ENCODE data around the gene CTSV.
A peak's percentile ranks its signal among the peaks of the same experiment; 100 is the strongest.
"Not testable (repeated sequence)": the region's sequence is repeated elsewhere in the genome, so short reads cannot be mapped to it uniquely, and the experiment has no call there.

The CTSV gene

DNA sequence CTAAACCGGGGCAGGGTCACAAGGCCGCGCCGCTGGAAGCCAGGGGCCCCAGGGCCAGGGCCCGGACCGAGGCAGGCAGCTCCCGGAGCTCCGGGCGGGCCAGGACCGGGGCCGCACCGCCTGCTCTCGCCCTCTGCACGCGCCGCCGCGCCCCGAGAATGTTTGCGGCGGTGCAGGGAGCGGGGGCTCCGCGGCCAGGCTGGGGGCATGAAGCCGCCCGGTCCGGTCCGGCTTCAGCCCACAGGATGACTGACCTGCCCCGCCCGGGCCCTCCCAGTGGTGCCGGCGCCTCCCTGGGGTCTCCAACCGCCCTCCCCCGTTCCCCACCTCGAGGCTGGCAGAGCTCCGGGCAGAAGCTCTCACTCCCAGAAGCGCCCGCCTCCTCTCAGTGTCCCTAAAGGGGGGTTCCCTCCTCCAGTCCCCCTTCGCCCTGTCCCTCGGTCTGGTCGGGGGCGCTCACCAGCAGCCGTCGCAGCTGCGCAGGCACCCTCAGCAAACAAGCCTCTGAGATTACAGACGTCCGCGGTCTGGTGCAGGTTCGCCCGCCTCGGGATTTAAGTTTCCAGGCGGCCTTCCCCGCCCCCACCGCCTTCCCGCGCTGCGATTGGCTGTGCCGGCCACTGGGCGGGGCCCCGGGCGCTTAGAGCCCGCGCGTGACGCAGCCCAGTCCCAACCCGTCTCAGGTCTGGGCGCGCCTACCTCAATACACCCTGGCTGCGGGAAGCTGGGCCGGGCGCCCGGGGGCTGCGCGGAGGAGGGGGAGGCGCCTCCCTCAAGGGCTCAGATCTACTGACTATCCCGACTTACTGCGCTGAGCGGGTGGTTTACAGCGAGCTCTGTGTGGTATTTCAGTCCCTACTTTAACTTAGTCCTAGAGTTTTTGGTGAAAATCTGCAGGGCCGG lies at the start of gene CTSV:
Gene CTSV (minus strand): TSS at position 532 of the 903 bp plus-strand sequence. CDS start 1,099 bp downstream, outside the sequence.
- DNase-seq, result peak; percentile 87

DNA sequence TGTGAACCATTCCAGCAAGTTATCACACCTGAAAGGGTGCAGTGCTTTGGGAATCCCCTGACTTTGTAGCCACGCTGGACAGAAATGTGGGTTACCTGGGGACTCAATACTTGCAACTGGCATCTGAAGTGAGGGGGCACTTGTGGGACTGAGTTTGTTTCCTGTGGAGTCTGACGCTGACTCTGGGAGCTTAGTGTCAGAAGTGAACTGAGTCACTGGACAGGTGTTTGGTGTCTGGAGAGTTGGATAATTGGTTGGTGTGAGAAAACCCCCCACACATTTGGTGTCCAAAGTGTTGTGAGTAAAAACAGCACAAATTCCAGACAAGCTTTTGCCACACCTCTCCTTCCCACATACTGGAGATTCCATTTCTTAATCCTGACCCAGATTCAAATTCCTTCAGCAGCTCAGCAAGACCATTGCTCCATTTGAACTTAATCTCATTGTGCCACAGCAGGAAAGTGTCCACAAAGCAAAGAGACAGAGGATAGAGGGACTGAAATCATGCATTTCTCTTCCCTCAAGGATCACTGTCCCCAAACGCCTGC lies 48.8 kb upstream of the CTSV start:
- not testable (repeated sequence) for DNase-seq

DNA sequence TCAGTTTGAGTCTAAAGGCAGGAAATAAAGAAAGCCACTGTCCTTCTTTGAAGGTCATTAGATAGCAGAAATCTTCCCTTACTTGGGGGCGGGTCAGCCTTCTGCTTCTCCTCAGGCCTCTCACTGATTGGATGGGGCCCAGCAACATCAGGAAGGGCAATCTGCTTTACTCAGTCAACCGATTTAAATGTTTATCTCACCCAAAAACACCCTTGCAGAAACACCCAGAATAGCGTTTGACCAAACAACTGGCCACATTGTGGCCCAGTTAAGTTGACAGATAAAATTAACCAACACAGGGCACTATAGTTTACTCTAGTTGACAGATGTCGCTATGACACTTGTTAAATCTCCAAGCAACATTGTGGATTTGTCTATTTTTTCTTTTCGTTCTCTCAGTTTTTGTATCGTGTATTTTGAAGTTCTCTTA lies 45.6 kb upstream of the CTSV start:
- not testable (repeated sequence) for DNase-seq

DNA sequence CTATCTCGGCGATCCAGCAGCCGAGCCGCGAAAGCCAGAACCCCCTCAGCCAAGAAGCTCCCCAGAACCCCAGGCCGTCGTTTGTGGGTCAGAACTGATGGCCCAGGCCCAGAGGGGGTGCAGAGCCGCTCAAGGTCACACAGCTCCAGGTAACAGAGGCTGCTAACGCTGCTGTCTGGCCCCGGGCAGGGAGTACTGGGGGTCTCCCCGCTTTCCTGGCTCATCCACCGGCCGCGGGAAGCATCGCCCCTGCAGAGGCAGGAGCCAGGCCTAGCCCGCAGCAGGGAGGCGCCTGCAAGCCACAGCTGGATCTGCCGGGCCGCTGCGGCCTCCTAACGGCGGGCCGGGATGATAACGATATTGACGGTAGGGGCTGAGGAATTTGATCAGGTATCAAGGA lies 39.4 kb upstream of the CTSV start:
- no peak for DNase-seq

DNA sequence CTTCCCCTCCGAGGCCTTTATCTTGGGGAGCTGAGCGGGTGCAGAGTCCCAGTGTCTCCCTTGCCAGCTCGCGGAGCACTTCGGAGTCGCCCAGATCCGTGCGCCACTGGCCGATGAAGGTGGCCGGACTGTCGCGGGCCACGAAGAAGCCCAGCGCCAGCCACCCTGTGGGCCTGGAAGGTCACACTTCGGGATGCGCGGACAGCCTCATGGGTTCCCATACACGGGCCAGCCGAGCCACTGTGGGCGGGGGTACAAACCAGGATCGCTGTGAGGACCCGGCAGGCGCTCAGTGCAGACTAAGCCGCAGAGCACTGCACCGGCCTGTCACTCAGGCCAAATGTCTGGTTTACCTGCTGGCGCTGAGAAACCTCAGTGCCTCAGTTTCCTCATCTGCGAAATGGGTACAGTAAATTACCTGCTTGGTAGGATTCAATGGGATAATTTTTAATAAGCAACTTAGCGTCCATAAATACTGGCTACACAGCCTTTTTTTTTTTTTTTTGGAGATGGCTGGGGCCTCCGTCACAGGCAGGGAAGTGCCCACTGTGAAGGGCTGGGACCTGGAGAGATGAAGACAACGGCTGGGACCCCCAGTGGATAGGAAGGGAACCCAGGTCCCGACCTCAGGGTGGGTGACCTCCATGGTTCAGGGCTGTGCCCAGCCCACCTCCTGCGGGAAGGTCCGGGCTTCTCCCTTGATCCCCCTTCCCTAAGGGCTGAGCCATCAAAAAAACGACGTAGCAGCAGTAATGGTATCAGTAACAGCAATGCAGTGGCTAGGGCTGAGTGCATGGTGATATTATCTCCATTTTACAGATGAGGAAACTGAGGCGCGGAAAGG lies 38.7 kb upstream of the CTSV start:
- DNase-seq, result no peak

DNA sequence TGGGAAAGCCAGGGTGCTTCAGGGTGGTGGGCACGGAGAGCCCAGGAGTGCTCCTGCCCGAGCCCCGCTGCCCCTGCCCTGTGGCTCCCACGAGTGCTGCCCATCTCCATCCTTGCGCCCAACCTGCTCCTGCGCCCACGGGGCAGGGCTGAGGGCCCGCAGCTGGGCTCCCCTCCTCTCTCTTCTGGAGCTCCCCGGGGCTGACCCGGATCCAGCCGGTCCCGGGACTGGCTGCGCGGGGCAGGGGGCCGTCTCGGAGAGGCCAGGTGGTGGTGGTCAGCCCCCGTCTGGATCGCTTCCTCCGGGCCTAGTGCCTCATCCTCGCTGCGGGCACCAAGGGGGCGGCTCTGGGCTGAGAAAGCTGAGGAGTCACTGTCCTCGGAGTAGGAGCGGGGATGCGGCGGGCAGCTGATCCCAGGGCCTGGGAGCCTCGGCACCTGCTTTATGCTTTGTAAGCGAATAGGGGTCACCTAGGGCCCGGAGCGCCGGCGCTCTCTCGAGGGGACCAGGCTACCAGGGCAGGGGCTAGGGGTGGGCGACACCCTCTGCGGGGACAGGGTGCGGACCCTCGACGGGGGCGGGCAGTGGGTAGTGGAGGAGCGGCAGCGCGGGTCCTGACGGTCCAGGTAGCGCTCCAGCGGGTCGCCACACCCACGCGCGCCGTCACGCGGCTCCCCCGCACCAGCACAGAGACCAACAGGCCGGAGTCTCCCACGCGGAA lies 37.9 kb upstream of the CTSV start:
- not testable (repeated sequence) for DNase-seq

DNA sequence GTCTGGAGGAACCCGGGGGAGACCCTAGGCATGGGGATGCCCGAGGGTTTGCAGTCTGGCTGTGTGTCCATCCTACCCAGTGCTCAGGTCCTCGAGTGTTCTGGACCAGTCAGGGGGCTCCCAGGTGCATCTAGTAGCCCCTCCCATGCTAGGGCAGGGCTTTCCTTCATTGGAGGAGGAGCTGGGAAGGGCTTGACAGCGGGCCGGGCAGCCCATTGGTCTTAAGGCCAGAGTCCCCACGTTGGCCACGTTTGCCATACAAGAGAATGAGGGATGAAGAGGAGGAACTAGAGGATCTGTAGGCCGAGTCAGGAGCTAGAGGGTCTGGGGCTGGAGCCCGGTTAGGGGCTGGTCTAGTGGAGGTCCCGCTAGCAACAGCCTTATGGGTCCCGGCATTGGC lies 37.3 kb upstream of the CTSV start:
- DNase-seq, result no peak

DNA sequence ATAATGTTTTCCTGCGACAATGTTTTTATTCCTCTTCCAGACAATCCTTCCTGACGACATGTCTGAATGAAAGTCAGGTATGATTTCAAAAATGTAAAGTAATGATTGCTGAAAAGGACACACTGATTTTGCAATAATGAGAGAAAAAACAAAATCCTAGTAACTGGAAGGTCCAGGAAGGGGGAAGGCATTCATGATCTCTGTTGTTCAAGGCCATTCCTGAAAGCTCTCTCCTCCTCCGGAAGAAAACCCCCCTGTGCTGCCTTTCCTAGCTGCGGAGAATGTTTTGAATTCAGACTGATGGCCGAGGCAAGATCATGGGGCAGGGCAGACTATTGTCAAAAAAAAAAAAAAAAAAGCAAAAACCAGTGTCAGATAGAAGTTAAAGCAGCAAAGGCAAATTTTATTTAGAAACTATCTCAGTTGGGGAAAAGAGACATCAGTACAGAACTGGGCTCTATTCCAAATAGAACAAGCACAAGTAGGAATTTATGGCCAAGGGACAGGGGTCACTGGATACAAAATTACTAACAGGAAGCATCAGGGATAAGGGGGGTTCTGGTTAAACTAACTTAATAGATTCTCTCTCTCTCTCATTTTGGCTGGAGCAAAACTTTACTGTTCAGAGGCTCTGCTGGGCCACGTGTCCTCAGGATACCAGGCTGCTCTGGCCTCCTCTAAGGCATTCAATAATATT lies 36.5 kb upstream of the CTSV start:
- DNase-seq, result no peak

DNA sequence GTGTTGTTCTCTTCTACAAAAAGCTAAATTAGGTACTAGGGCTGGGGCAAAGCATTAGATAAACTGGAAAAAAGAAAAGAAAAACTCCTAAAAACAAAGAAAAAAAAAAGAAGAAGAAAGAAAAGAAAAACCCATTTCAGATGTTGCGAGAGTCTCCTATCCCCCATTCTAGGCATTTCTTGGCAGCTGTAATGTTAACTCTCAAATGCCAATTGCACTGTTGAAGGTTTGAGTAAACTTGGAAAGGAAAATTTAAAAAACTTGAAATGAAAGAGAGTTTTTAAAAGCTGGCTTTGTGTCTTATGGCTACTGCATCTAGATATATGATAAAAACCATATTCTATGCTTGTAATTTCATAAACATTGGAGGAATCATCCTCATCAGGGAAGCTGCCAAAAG lies 34.6 kb upstream of the CTSV start:
- no peak for DNase-seq

DNA sequence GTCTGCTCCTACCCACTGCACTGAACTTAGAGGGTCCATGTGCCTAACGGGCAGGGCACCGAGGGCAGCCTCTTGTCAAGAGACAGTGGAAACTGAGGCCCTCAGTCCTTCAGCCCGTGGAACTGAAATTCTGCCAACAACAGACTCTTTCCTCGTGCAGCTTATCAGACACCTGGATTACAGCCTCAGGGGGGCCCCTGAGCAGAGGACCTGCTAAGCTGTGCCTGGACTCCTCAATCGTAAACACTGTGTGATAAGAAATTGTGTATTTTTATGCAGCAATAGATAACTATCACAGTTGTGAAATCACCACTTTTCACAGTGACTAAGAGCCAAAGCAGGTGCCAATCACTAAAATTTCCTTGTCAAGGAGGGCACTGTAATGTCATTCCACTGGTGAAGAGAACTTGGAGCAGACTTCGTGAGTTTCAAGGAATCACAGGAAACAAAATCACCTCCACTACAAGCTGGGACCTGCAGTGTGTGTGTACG lies 33.4 kb upstream of the CTSV start:
- DNase-seq, result no peak

DNA sequence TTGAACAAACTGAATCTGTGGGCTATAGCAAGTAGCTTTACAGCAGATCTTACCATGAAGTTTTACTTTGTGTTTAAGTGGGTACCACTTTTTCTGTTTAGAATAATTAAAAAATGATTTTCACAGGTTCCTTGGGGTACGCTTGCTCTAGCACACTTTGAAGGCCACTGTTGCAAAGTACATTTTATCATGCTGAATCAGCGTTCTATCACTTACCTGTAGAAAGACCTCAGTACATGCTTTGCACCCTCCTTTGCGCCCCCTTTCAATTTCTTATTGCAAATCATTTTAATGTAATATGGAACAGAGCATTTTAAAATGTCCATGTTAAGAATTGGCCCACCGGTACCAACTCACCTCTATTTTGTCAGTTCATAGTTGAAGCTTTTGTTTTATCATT lies 31.4 kb upstream of the CTSV start:
- not testable (repeated sequence) for DNase-seq

DNA sequence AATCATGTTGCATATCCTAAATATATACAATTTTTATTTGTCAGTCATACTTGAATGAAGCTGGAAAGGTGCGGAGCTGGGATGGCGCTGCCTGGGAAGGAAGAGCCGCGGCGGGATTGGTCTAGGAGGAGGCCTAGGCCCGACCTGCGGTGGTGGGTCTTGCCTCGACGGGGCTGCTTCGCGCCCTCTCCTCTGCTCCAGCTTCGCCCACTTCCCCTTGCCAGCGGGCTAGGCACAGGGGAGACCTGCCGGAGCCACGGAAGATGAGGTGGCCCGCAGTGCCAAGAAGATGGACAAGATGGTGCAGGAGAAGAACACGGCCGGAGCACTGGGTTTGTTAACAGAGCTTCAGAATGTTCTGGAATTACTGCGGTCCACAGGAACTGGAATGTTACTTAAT lies 28.5 kb upstream of the CTSV start:
- DNase-seq, result no peak

DNA sequence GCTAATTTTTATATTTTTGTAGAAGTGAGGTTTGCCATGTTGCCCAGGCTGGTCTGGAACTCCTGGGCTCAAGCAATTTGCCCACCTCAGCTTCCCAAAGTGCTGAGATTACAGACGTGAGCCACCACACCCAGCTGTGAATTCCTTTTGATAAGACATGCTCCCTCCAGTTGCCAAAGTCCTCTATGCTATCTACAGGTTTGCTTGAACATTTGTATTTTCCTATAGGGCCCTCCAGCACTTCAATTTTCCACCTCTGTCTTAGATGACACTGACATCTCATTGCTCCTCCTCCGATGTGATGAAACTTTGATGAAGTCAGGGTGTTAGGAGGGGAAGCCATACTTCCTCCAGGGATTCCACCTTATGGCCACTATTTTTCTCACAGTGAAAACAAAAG lies 25.2 kb upstream of the CTSV start:
- DNase-seq, result no peak

DNA sequence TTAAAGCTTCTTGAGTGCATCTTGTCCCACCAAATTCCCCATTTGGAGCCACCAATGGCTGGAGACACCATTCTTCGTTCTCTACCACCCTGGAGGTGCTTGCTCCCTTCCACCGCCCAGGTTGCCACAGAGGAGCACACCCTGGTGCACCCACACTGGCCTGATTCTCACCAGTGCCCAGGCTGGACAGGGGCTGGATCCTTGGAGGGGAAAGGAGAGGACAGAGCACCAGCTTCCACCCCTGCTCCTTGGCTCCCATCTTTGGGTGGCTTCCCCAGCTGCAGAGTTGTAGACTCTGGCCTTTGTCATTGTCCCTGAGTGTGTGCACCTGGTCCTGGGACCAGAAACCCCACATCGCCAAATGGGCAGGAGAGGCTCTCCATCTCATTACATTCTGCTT lies 21.9 kb upstream of the CTSV start:
- DNase-seq, result no peak

DNA sequence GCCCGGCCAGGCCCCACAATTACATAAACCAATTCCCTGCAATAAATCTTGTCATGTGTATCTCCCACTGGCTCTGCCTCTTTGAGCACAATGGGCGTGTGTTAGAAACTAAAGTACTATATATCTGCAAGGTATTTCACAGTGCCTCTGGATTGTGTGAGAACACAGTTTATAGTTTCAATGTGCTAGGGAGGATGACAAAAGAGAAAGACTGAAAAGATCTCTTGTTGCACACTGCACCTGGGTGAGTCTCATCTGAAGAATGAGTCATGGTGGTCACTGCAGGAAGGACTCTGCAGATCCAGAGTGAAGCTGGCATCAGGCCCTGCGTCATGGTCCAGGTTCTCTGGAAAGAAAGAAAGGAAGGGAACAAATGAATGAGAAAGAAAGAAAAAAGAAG lies 20.7 kb upstream of the CTSV start:
- DNase-seq, result peak; percentile 7

DNA sequence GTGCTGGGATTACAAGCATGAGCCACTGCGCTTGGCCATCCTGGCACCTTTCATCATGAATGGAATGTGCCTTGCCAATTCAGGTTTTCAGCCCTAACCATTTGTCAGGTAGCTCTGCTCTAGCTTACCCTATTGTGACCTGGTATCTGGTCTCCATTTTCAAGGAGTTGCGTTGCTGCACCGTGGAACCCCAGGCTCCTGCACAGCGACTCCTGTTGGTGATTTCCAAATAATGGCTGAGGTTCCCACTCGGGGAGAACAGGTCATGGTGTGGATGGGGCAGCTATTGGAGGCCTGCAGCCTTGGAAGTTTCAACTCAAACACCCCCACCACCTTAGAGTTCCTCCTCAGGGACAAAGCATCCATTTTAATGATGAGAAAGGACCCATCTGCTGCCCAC lies 18.7 kb upstream of the CTSV start:
- DNase-seq, result no peak

DNA sequence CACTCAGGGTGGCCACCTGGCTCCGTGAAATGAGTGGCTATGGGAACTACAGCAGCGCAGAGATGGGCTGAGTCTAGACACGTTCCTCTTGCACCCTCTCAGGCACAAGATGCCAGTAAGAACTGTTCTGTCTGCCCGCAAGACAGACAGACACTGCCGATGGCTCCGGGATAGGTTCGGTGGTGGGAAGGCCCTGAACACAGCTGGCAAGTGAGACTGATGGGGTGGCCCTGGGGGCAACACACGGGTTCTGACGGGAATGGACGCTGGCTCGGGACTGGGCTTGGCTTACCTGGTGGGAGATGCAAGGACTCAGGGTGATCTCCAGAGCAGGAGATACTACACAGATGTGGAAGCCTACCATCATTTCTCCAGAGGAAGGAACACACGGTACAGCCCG lies 16.9 kb upstream of the CTSV start:
- not testable (repeated sequence) for DNase-seq

DNA sequence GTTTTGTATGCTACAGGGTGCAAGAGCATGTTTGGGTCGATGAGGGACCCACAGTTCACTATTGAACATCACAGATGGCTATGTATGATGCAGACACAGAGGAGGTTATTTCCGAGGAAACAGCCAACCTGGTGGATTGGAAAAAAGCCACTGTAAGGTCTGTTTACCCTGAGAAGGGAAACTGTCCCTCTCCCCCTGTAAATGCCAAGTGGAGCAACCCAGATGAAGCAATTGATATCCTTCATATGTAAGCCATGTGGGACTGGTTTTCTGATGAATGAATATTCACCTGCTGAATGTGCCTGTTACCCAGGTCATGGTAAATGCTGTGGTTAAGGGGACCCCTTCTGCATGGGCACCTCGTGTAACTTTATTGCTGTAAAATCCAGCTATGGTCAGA lies 14.8 kb upstream of the CTSV start:
- no peak for DNase-seq

DNA sequence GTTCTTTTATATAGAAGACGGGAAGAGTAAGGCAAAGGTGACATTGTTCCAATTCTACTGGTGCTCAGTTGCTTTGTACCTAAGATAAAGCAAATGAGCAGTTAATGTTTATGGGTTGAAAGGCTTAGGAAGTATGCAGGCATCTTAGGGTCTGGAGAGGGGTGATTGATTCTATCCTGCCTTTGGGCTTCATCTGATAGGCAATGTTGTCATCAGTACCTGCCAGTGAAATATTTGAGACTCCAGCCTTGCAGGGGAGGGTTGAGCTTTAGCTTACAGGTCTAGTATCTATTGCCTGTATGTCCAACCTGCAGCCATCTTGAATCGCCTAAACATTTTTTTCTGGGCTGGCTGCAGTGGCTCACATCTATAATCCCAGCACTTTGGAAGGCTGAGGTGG lies 13.8 kb upstream of the CTSV start:
- no peak for DNase-seq

DNA sequence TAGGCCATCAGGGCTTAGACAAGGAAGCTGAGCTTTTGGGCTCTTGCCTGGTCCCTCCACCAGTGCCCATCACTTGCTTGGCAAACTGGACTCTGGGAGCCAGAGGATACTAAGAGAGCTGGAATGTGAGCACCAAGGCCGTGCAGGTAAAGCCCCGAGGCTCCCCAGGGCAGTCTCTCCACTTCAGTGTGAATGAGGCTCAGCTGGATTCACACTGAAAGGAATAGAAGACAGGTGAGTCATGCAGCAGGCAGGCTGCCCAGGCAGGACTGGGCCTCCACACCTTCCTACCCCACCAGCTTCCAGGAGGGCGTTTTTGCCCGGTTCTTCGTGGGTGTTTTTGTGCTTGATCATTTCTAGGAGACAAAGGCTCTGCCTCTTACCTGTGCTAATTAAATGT lies 7.3 kb upstream of the CTSV start:
- DNase-seq, result no peak

DNA sequence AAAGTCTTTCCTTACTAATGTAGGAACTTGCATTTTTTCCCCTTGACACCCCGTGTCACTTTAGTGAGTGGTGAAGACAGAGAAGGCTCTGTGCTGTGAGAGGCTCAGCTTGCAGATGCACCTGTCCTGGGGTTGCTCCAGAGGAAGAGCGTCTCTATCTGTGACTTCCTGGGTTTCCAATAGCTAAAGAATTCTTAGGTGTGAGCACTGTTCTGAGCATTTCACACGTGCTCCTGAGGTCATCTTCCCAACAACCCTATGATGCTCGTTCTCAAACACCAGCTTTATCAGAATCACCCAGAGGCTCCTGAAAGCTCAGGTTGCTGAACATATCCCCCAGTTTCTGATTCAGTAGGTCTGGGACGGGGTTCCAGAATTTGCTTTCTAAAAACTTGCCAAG lies 6.4 kb upstream of the CTSV start:
- no peak for DNase-seq

DNA sequence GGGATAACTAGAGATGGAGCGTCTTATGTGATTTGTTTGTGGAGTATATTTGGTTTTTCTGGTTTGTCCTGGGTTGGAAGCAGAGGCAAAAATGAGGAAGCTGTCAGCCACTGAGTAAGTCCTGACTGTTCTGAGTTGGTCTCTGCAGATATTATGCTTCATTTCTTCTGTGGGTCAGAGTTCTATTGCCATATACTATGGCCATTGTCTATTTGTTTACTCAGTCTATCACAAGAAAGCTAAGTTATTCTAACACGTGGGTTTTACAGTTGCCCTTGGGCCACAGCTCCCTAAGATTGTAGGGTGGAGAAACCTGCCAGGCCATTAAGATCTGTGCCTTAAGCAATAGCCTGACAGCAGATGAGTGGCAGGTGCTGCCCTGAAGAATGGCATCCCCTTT lies 3.0 kb upstream of the CTSV start:
- no peak for DNase-seq

All from activated CD4-positive, alpha-beta T cell treated with anti-CD3 and anti-CD28 coated beads, Interleukin-2, Interleukin-6, amounts not matched to agents 100 ng/mL and 50 ng/mL, durations not matched to agents 16 hours and 8 hours (primary cell).